GM18526 (cell line): ENCODE data around the gene HRH3.

ENCODE experiments used
- POLR2A ChIP-seq: IDR thresholded peaks from 3 replicates; pipeline ENCODE4 v1.6.1; 2011; ENCODE audit not compliant: insufficient read length; ENCODE audit errors: extremely low read depth

Gene HRH3

DNA sequence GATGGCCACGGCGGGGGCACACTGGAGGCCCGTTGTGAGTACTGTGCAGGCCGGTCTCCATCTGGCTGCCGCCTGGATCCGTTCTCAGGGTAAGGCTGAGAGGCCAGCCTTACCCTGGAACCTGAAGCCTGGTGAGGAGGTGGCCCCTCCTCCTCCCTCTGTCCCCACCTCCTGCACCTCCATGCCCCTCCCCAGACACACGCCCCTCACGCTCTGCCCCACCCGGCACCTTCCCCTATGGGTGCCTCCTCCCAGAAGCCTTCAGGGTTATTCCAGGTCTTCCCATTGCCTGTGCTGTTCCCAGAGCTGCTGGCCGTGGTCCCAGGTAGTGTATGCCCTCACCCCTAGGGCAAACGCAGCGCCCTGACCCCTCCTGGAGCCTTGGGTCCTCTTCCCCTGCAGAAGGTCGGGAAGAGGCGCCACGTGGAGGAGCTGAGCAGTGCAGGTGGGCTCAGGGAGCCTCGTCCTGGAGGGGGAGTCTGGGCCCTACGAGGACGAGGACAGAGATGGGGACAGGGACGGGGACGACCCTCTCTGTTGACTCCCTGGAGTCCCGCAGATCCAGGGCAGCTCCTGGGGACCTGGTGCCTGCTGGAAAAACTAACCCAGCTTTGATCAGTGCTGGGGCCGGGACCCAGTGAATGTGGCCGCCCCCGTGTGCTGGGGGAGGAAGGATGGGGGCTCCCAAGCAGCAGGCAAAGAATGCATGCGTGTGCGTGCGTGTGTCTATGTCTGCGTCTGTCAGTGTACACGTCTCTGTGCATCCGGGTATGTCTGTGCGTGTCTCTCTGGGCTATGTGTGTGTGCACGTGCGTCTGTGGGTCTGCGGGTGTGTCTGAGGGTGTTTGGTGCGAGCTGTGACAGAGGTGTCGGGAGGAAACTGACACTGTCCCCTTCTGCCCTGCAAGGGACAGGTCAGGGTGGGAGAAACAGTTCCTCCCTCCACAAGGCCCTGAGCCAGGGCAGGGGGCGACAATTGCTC is 8.2 kb upstream of the HRH3 start:
- TF ChIP-seq POLR2A, result no peak

DNA sequence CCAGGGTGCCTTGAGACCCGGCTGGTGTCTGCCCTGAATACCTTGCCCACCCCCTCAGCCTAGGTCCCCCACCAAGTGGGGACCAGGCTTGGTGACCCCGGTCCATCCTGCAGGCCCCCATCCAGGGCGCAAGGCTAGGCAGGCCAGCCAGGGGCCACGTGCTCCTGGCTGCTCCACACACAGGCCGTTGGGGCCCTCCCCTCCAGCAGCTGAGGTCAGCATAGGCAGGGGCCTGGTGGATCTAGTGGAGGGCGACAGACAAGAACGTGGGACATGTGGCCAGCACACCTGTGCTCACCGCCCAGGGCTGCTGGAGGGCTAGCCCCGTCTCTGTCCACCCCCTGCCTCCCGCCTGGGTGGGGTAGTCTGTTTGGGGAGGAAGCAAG is 7.5 kb upstream of the HRH3 start:
- TF ChIP-seq POLR2A, result no peak

DNA sequence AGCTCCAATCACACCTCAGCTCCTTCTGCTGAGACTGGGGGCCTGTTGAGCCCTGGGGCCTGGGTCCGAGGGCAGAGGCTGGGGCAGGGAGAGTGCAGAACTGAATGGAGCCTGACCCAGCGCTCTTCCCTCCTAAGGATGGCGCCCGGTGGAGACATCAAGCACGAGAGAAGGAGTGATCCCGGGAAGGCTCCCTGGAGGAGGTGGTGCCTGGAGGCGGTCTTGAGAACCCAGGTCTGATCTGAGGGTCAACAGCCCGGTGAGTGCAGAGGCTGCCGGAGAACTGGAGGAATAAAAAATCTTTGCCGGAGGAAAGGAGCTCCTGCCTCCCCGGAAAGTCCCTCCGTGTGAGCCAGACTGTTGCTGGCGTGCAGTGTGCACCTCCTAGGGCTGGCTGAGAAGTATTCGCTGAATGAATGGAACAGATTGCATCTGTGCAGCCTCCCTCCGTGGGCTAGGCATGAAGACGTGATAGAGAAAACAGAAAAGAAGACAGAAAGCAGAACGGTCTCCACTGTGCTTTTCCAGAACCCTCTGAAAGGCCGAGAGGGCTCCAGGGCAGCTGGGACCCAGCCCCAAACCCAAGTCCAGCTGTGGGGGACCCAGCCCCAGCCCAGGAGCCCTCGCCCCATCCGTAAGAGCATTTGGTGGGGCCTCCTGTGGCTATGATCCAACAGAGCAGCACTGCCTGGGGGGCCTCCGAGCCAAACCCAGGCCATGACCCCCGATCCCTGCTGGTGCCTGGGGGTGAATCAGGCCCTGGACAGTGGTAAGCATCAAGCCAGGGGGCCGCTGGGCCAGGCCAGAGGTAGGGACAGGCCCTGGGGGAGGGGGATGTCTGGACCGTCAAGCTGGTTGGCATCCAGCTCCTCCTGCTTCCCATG is 6.9 kb upstream of the HRH3 start:
- TF ChIP-seq POLR2A, result no peak

DNA sequence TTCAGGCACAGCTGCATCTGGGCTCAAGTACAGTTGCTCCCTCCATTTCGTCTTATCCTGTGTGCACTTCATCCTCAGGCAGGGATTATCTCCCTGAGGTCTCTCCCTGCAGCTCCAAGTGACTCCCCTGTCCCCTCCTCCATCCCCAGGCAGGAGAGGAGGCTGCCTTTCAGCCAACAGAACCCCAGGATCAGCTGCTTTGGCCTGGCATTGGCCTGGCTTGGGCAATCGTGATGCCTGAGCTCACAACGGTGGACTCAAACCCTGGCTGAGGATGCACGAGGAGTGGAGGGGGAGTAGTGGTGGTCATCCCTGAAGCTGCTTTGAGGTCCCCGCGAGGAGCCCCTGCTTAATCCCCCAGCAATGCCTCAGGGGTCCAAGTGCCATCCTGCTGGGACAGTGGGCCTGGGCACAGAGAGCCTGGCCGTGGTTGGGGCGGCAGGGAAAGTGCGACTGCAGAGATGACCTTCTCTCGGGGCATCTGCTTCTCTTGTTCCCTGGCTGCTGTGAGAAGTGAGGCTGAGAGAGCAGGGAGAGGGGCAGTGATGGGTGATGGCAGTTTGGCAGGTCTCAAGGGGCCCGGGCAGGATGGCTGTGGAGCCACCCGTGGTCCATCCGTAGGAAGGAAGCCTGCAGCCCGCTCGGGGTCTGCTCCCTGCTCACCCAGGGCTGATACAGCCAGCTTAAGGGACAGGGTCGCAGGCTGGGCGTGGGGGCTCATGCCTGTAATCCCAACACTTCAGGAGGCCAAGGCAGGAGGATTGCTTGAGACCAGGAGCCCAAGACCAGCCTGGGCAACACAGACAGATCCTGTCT is 6.0 kb upstream of the HRH3 start:
- no peak for TF ChIP-seq POLR2A

DNA sequence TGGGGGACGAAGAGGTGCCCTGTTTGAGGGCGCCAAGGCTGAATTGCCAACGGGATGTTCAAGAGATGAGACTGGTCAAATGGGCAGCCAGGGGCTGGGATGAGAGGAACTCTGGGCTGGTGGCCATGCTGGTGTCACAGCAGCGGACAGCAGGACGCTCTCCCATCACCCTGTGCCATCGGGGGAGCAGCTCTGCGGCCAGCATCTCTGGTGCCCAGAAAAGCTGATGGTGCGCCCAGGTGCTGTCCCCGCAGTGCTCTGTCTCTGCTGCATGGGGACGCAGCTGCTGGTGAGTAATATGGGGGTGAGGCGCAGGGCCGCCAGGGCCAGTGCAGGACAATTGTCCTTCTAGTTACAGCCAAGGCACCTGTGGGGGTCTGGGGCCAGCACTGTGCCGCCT is 4.9 kb upstream of the HRH3 start:
- TF ChIP-seq POLR2A, result no peak

DNA sequence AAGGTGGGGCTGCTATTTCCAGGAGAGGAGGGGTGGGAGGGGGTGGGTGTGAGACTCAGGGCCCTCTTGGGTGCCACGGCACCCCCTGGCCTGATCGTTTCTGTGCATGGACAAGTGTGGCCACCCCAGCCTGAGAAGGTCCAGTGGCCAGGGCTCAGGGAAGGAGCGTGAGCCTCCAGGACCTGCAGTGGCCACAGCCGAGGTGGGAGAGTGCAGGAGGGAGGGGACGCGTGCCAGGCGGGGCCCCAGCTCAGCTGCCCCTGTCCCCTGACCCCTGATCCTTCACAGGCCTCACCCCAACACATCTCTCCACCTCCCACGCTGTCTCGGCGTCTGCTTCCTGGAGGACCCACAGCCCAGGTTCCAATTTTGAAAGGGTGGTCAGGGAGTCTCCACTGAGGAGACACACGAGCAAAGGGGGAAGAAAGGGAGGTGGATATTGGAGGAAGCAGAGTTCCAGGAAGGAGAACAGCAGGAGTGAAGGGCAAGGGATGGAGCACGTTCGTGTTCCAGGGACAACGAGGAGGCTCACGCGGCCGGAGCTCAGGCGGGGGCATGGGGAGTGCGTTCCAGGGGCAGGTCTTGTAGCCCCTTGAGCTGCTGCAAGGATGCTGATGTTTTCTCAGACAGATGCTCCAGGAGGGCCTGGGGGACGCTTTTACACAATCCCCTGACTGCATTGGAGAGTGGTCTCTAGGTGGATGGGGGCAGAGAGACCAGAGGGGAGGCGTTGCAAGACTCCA is 4.2 kb upstream of the HRH3 start:
- TF ChIP-seq POLR2A, result no peak

DNA sequence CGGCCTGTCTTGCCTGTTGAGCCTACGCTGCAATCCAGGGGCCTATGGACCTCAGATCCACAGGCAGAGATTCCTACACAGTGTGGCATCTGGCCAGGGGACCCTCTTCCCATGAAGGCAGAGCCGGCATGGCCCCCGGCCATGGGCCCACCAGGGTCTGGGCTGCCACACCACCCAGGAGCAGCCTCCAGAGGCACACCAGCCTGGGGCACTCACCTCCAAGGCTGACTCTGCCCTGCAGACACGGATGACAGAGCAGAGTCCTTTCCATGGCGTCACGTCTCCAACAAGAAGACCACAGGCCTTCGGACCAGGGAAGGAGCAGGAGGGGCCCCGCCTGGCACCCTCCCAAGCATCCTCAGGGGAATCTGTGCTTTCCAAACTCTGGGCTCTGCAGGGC is 3.5 kb upstream of the HRH3 start:
- TF ChIP-seq POLR2A, result no peak

DNA sequence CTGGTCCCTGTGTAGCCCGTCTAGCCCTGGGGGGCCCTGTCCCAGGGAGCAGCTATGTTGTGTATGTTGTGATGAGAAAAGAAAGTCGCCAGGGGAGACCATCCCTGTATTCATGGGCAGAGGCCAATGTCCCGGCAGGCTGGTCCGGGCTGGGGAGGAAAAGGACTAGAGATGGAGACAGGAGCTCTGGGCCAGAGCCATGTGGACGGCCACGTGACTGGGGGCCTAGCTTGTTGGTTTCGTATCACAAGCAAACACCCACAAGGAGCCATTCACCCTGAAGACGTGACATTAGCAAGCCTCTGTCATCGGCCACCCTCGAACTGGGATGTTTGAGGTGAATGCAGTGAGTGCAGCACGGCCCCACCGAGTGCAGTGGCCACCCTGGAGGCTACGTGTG is 2.9 kb upstream of the HRH3 start:
- TF ChIP-seq POLR2A, result no peak

DNA sequence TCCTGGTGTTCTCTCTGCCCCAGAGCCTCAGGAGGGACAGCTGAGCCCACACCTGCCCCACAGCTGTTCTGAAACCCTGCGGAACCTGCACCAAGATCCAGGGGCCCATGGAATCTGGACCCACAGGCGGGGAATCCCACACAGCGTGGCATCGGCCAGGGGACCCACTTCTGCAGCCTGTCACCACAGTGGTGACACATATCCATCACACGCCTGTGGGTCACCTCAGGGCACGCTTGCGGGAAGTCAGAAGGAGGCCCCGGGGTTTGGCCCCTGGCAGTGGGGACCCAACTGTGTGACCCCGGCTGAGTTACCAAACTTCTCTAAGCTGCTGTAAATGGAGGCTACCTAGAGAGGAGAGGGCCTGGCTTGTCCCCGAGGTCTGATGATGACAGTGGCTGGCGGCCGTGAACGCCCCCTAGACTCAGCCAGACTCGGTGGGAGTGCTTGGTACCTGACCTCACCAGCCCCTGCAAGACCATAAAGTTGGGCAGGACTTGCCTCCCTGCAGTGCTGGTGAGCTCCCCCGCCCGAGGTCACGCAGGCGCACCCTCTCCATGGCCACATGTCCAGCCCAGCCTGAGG is 2.3 kb upstream of the HRH3 start:
- no peak for TF ChIP-seq POLR2A

DNA sequence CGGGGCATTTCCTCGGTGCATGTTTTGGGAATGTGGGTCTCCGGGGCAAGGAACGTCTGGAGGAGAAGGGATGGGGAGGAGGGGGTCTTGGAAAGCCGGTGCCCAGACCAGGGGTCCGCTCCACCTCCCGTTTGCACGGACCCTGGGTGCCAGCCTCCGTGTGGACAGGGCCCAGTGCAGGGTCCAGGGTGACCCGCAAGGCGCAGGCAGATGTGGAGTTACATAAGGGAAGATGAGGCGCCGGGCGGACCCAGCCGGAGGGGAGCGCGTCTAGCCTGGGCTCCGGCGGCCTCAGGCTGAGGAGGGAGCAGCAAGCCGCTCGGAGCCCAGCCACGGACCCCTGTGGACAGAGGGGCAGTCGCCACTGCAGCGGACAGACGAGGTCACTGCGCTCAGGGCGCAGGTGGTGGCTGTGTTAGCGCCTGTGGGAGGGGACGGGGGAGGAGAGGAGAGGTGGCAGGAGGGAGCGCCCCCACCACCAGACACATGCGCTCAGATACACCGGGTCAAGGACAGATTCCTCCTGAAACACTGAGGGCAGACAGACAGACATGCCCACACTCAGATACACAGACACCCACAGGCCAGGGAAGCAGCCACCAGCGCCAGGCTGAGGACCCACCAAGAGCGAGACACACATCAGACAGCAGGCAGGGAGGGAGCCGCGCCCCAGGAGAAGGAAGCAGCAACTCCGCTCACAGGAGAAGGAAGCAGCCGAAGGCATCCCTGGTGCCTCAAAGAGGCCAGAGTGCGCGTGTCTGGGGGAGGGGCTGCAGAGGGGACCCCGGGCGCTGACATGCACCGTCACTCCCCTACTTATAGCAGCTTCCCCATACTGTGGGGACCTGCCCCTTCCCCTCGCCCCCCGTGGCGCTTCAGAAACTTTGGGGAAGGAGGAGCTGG is 839 bp upstream of the HRH3 start:
- no peak for TF ChIP-seq POLR2A

DNA sequence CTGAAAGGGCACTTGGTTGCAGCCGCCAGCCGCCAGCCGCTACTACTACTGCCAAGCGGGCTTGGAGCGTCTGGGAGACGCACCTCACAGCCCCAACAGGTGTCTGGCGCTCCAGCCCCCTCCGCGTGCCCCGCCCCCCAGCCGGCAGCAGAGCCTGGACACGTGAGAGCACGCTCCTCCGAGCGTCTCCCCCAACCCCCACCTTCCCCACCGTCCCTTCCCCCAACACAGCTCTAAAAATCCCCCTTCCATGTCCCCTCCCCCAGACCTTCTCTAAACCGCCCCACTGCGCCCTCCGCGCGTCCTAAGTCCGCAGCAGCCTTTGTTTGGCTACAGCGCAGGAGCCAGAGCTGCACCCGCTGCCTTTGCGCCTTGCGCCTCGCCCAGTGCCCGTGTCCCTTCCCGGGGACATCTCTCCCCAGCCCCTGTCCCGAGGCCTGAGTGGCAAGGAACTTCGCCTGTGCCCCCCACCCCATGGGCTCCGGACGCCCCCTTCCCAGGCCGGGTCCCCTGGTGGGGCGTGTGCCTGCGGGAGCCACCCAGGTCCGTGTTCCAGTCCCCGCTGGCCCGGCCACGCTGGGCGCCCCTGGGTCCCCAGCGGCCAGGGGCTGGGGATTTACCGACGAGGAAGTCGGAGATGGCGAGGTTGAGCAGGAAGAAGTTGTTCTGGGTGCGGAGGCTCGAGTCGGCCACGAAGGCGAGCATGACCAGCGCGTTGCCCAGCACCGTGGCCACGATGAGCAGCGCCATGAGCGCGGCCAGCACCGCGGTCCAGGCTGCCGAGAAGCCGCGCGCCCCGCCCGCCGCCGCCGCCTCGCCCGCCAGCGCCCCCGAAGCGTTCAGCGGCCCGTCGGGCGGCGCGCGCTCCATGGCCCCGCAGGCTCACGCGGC is 732 bp downstream of the HRH3 start:
- no peak for TF ChIP-seq POLR2A
